Keratinocyte (primary cell): ENCODE measurements around the gene PEX16. TPM values are rescaled to one million over a fixed set of nuclear protein-coding genes. Genes with fewer than 3 reads are reported as not detected.

Experiments used
- DNase-seq: peaks from one replicate; pipeline ENCODE4 v3.0.0-alpha.2; 2011; ENCODE audit warnings: low read depth, missing footprints, low spot score
- FAIRE-seq: peaks from 2 replicates; lab custom pipeline; 2011; peaks lifted over from hg19 to GRCh38; lab: Jason Lieb, UNC
- H2AFZ ChIP-seq: 2 replicates; pipeline ENCODE4 v1.6.0; 2012; ENCODE audit warnings: low read length, control low read depth, inconsistent platforms; ENCODE audit not compliant: control insufficient read depth
- H3K27ac ChIP-seq: 2 replicates; pipeline ENCODE4 v1.5.1; 2011; ENCODE audit warnings: low read length; ENCODE audit not compliant: control insufficient read depth, insufficient read depth
- H3K27me3 ChIP-seq: 3 replicates; pipeline ENCODE4 v1.6.0; 2011; ENCODE audit warnings: low read length; ENCODE audit not compliant: control insufficient read depth, insufficient read depth; ENCODE audit errors: extremely low read depth
- H3K36me3 ChIP-seq, 2 experiments: 2 replicates in 1 of 2; 3 replicates in 1 of 2; pipeline ENCODE4 v1.5.1; 2011; ENCODE audit warnings: low read length in 2 of 2, mild to moderate bottlenecking in 1 of 2; ENCODE audit not compliant: control insufficient read depth in 2 of 2, insufficient read depth in 2 of 2; ENCODE audit errors: extremely low read depth in 1 of 2
- H3K4me1 ChIP-seq: 3 replicates; pipeline ENCODE4 v1.5.1; 2011; ENCODE audit warnings: low read length; ENCODE audit not compliant: control insufficient read depth, insufficient read depth; ENCODE audit errors: extremely low read depth
- H3K4me2 ChIP-seq: 3 replicates; pipeline ENCODE4 v1.6.0; 2011; ENCODE audit warnings: low read depth, low read length; ENCODE audit not compliant: control insufficient read depth, insufficient read depth; ENCODE audit errors: extremely low read depth
- H3K4me3 ChIP-seq, 3 experiments: fragments of 200-600 bp in 1 of 3; sonication (generic) in 1 of 3; 2 replicates in 2 of 3; 3 replicates in 1 of 3; pipeline ENCODE4 v1.5.1; 2011 to 2016; ENCODE audit warnings: low read length in 3 of 3, mild to moderate bottlenecking in 3 of 3, control low read depth in 2 of 3, inconsistent platforms in 1 of 3, low read depth in 1 of 3, mixed read lengths in 1 of 3, mixed run types in 1 of 3, moderate library complexity in 1 of 3; ENCODE audit not compliant: control insufficient read depth in 2 of 3, insufficient read depth in 2 of 3; ENCODE audit errors: extremely low read depth in 1 of 3
- H3K79me2 ChIP-seq: 2 replicates; pipeline ENCODE4 v1.6.0; 2012; ENCODE audit warnings: low read length; ENCODE audit not compliant: control insufficient read depth, insufficient read depth
- H3K9ac ChIP-seq: 3 replicates; pipeline ENCODE4 v1.6.0; 2011; ENCODE audit warnings: low read length; ENCODE audit not compliant: control insufficient read depth, insufficient read depth; ENCODE audit errors: extremely low read depth
- H3K9me1 ChIP-seq: 3 replicates; pipeline ENCODE4 v1.6.0; 2011; ENCODE audit warnings: low read length; ENCODE audit not compliant: control insufficient read depth, insufficient read depth; ENCODE audit errors: extremely low read depth
- H3K9me3 ChIP-seq: 2 replicates; pipeline ENCODE4 v1.5.1; 2012; ENCODE audit warnings: low read depth, low read length; ENCODE audit not compliant: control insufficient read depth
- H4K20me1 ChIP-seq: 3 replicates; pipeline ENCODE4 v1.6.0; 2011; ENCODE audit warnings: low read length; ENCODE audit not compliant: control insufficient read depth, insufficient read depth; ENCODE audit errors: extremely low read depth
- CTCF ChIP-seq, 3 experiments: IDR thresholded peaks in 1 of 3; conservative IDR thresholded peaks in 1 of 3; optimal IDR thresholded peaks in 1 of 3; 2 replicates in 2 of 3; 3 replicates in 1 of 3; pipeline versions ENCODE3 to v1.5.1; 2011; ENCODE audit warnings: low read length in 3 of 3, mild to moderate bottlenecking in 3 of 3, moderate library complexity in 2 of 3, control low read depth in 1 of 3, inconsistent platforms in 1 of 3; ENCODE audit not compliant: insufficient read depth in 2 of 3; ENCODE audit errors: extremely low read depth in 1 of 3
- EZH2 ChIP-seq: IDR thresholded peaks from one replicate; pipeline ENCODE4 v1.6.1; 2012; ENCODE audit warnings: inconsistent platforms, mild to moderate bottlenecking, low read length, moderate library complexity
- dilution Hi-C: fragments of 300-500 bp; cut with MboI; formaldehyde crosslinking; loops from one replicate; pipeline ENCODE4 v1.7.0; 2020; ENCODE audit warnings: low sequenced_read_pairs; ENCODE audit not compliant: extremely low pct_ligation_motif_present
- polyA plus RNA-seq, 5 experiments: library from polyadenylated mRNA; depleted of rRNA in 3 of 5; stranded (reverse) in 3 of 5; stranded (forward) in 1 of 5; unstranded in 1 of 5; fragments of >200 nt; gene quantifications; 1 replicate in 1 of 5; 2 replicates in 3 of 5; 3 replicates in 1 of 5; pipeline versions ENCODE4 v1.2.1 to v1.2.3, GENCODE V29; 2011 to 2012; ENCODE audit warnings: missing spikeins in 2 of 5, low read depth in 1 of 5, low replicate concordance in 1 of 5

Gene PEX16
- polyA plus RNA-seq, 1 donor (not counting 4 experiments of a cell fraction or from before 2014, with no cell fraction given), result 16.7 TPM

GRCh38 chr11:45907911-45908370, 9.7 kb downstream of the PEX16 start:
- Histone ChIP-seq H3K79me2 (no peaks in the 10 kb centered on the region), H3K4me1 (no peaks in the 10 kb centered on the region), H3K9me1 (no peaks in the 10 kb centered on the region), H2AFZ (no peak overlapping the region), H3K4me2 (no peak overlapping the region), H3K9ac (no peak overlapping the region), H3K27ac (no peak overlapping the region), H3K27me3 (no peaks in the 10 kb centered on the region), H3K9me3 (no peaks in the 10 kb centered on the region), H3K4me3 (no peak overlapping the region), H3K36me3 (peaks cover 5 to 9% of the 10 kb centered on the region in 2 experiments), H4K20me1 (no peaks in the 10 kb centered on the region)
- dilution Hi-C loops, result no loop called here
- DNase-seq, result no peak
- TF ChIP-seq EZH2, result no peak
- no peak for TF ChIP-seq CTCF (optimal IDR thresholded peaks at IDR 0.05 in 1 of 3, IDR thresholded peaks at IDR 0.05 in 1 of 3, conservative IDR thresholded peaks at IDR 0.05 in 1 of 3; ENCODE audit: extremely low read depth in 1 of 3, insufficient read depth in 2 of 3, low read length in 3 of 3)
- no peak for FAIRE-seq

GRCh38 chr11:45906965-45907611, 10.6 kb downstream of the PEX16 start, which contains the start of gene FREY1:
Gene FREY1 (minus strand): TSS chr11:45907271. CDS start chr11:45907245, 26 bp downstream.
- Histone ChIP-seq H3K9me1 (no peaks in the 10 kb centered on the region), H3K4me2 (no peak within 1 kb of the TSS), H3K4me1 (no peaks in the 10 kb centered on the region), H3K9ac (no peak within 1 kb of the TSS), H3K4me3 (no peak within 1 kb of the TSS), H3K27me3 (no peaks in the 10 kb centered on the region), H3K27ac (no peak within 1 kb of the TSS), H3K79me2 (no peaks in the 10 kb centered on the region), H4K20me1 (no peaks in the 10 kb centered on the region), H2AFZ (no peak within 1 kb of the TSS), H3K36me3 (peaks cover 5 to 8% of the 10 kb centered on the region in 2 experiments), H3K9me3 (no peaks in the 10 kb centered on the region)
- dilution Hi-C loops, result no loop called here
- TF ChIP-seq EZH2, result no peak
- no peak for TF ChIP-seq CTCF (optimal IDR thresholded peaks at IDR 0.05 in 1 of 3, IDR thresholded peaks at IDR 0.05 in 1 of 3, conservative IDR thresholded peaks at IDR 0.05 in 1 of 3; ENCODE audit: extremely low read depth in 1 of 3, insufficient read depth in 2 of 3, low read length in 3 of 3)
- no peak for FAIRE-seq
- DNase-seq, result no peak
